AG08395 (cell line): ENCODE measurements around the gene GNB2.

ENCODE experiments used
- DNase-seq: peaks from one replicate; pipeline ENCODE4 v3.0.0; 2012; ENCODE audit warnings: mixed read lengths, low spot score

Gene GNB2

GRCh38 chr7:100673302-100673941 is at the start of gene GNB2:
TSS of gene GNB2 (plus strand) at chr7:100673740. CDS start at chr7:100676266, 2,526 bp downstream.
- peak; percentile 99 for DNase-seq

- DNase-seq: no peak
These were observed 49.4 kb upstream of the GNB2 start for GRCh38 chr7:100623951-100624824.

GRCh38 chr7:100626055-100626454 is 47.5 kb upstream of the GNB2 start:
- no peak for DNase-seq

- peak; percentile 98 for DNase-seq
These were observed 46.9 kb upstream of the GNB2 start for GRCh38 chr7:100626530-100627237.

- no peak for DNase-seq
These were observed 46.3 kb upstream of the GNB2 start for GRCh38 chr7:100627238-100627549.

- no peak for DNase-seq
These were observed 44.3 kb upstream of the GNB2 start for GRCh38 chr7:100629117-100629716.

- DNase-seq: no peak
These were observed 43.5 kb upstream of the GNB2 start for GRCh38 chr7:100630066-100630465.

GRCh38 chr7:100632951-100633717 is 40.4 kb upstream of the GNB2 start:
- peak; percentile 57 for DNase-seq

- no peak for DNase-seq
These were observed 33.5 kb upstream of the GNB2 start for GRCh38 chr7:100639995-100640516.

- no peak for DNase-seq
These were observed 32.8 kb upstream of the GNB2 start for GRCh38 chr7:100640517-100641440.

- no peak for DNase-seq
These were observed 32.1 kb upstream of the GNB2 start, which contains the start of gene TFR2 for GRCh38 chr7:100641463-100641859. TSS of gene TFR2 (minus strand) at chr7:100641552. CDS start at chr7:100641509, 43 bp downstream.

- no peak for DNase-seq
These were observed 31.5 kb upstream of the GNB2 start for GRCh38 chr7:100641860-100642533.

- no peak for DNase-seq
These were observed 31.0 kb upstream of the GNB2 start for GRCh38 chr7:100642534-100642907.

- no peak for DNase-seq
These were observed 23.5 kb upstream of the GNB2 start for GRCh38 chr7:100649826-100650565.

GRCh38 chr7:100654908-100655831 is 18.4 kb upstream of the GNB2 start:
- no peak for DNase-seq

GRCh38 chr7:100655908-100656674 is 17.4 kb upstream of the GNB2 start, which contains the start of gene ACTL6B:
TSS of gene ACTL6B (minus strand) at chr7:100656448. CDS start at chr7:100656354, 94 bp downstream.
- peak; percentile 92 for DNase-seq
